Caco-2 (cell line): ENCODE data around the gene ACKR2. TPM values are rescaled to one million over a fixed set of nuclear protein-coding genes. Genes with fewer than 3 reads are reported as not detected.

ENCODE experiments used
- BruUV-seq: library from RNA; stranded (reverse); fragments of 400-500 nt; replicated peaks from 2 replicates; lab custom pipeline; 2021; lab: Mats Ljungman, UMichigan
- CTCF ChIA-PET: fragments of 300-600 bp; sonication (Branson Sonifier 250); formaldehyde crosslinking; loops from one replicate; lab custom pipeline; 2022; ENCODE audit warnings: antibody characterized with exemption; lab: Charles Lee
- POLR2A ChIA-PET: fragments of 300-600 bp; sonication (Branson Sonifier 250); formaldehyde crosslinking; loops from one replicate; lab custom pipeline; 2022; ENCODE audit warnings: antibody characterized with exemption; lab: Charles Lee
- DNase-seq, 2 experiments: peaks; one replicate each; pipeline versions ENCODE4 v3.0.0 to v3.0.0-alpha.2; 2020 to 2022
- H3K27me3 ChIP-seq: replicated peaks from 2 replicates; pipeline ENCODE4 v1.6.0; 2011; ENCODE audit warnings: low read length; ENCODE audit not compliant: control insufficient read depth, insufficient read depth
- H3K36me3 ChIP-seq: 2 replicates; pipeline ENCODE4 v1.5.1; 2011; ENCODE audit warnings: low read length; ENCODE audit not compliant: control insufficient read depth, insufficient read depth
- H3K4me1 ChIP-seq: fragments of 250-450 bp; sonication (Bioruptor Pico); 2 replicates; pipeline ENCODE4 v1.5.1; 2020; ENCODE audit warnings: mild to moderate bottlenecking
- H3K4me3 ChIP-seq: 2 replicates; pipeline ENCODE4 v1.5.1; 2011; ENCODE audit warnings: low read depth, mild to moderate bottlenecking, control low read depth, low read length
- H3K9me3 ChIP-seq: fragments of 250-450 bp; sonication (Bioruptor Pico); 2 replicates; pipeline ENCODE4 v1.5.1; 2020; ENCODE audit warnings: mild to moderate bottlenecking, moderate library complexity
- H3K27ac Mint-ChIP-seq: one replicate; pipeline ENCODE4 v1.8.0; 2022; ENCODE audit warnings: mixed read lengths; ENCODE audit not compliant: unreplicated experiment
- H3K27me3 Mint-ChIP-seq: one replicate; pipeline ENCODE4 v1.8.0; 2022; ENCODE audit warnings: mixed read lengths; ENCODE audit not compliant: insufficient read depth, unreplicated experiment
- H3K36me3 Mint-ChIP-seq: one replicate; pipeline ENCODE4 v1.8.0; 2022; ENCODE audit warnings: mild to moderate bottlenecking, mixed read lengths; ENCODE audit not compliant: insufficient read depth, unreplicated experiment
- H3K4me1 Mint-ChIP-seq: one replicate; pipeline ENCODE4 v1.8.0; 2022; ENCODE audit warnings: low read depth, mixed read lengths; ENCODE audit not compliant: unreplicated experiment
- H3K4me3 Mint-ChIP-seq: one replicate; pipeline ENCODE4 v1.8.0; 2022; ENCODE audit warnings: mild to moderate bottlenecking, moderate library complexity, mixed read lengths; ENCODE audit not compliant: unreplicated experiment
- H3K9me3 Mint-ChIP-seq: one replicate; pipeline ENCODE4 v1.8.0; 2022; ENCODE audit warnings: mixed read lengths; ENCODE audit not compliant: unreplicated experiment
- intact Hi-C: fragments of 100-400 bp; cut with micrococcal nuclease; formaldehyde crosslinking; loops from one replicate; pipeline ENCODE4 v1.10.0; 2022; ENCODE audit not compliant: unreplicated experiment
- total RNA-seq: library from RNA; stranded (reverse); gene quantifications from 2 replicates; pipeline ENCODE4 v1.2.3, GENCODE V29; 2022
- TF ChIP-seq, protein P1 (sequence below), 2 experiments: fragments of 200-600 bp in 1 of 2; IDR thresholded peaks; 1 replicate in 1 of 2; 2 replicates in 1 of 2; pipeline versions ENCODE4 v1.5.1 to v1.8.0; 2011 to 2022; ENCODE audit warnings: antibody characterized with exemption in 1 of 2, control low read depth in 1 of 2, inconsistent platforms in 1 of 2, low read depth in 1 of 2, low read length in 1 of 2, mild to moderate bottlenecking in 1 of 2, moderate library complexity in 1 of 2; ENCODE audit not compliant: insufficient read depth in 1 of 2, severe bottlenecking in 1 of 2, unreplicated experiment in 1 of 2

Gene ACKR2
- total RNA-seq, 1 experiment from 2014 or later: 3.5 TPM

DNA sequence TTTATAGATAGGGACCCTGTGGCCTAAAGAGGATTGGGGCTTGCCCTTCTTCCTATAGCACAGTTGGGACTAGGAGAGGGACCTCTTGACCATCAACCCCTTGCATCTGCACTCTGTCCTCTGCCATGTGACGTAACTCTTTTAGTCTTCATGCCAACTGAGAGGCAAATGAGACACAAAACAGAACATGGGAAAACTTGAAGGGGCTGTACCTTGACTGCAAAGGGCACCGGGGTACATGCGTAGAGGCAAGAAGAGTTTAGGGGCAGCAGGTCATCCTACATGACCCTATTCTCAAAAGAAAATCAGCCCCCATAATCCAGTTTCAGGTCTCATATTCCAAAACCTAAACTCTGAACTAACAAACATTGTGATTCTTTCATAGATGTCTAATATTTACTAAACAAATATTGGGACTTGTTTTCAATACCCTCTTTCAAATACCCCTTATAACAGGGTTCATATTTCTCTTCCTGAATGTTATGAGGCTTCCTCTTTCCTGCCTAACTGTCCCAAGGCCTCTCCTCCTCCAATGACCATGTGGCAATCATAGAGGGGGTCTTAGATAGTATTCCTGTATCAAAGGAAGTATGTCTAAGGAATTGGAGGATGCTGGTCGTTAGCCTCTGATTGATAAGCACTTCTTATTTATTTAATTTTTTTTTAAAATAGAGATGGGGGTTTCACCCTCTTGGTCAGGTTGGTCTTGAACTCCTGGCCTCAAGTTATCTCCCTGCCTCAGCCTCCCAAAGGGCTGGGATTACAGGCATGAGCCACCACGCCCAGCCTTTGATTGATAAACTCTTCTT is 20.6 kb downstream of the ACKR2 start:
- peaks cover 36% of the 10 kb centered on the region for H3K4me1 ChIP-seq
- H3K36me3 Mint-ChIP-seq: peaks cover 6% of the 10 kb centered on the region
- H3K4me3 Mint-ChIP-seq: no peak overlapping the region
- H3K27me3 ChIP-seq: no peaks in the 10 kb centered on the region
- CTCF ChIA-PET: interaction anchor here (0.6 to 1.9 kb wide), 12 partner anchors 9 to 639 kb away, joined by 3 to 19 read pairs (median 4); partner anchors contain the start of genes HIGD1A and SS18L2
- H3K36me3 ChIP-seq: no peaks in the 10 kb centered on the region
- intact Hi-C loops: loop anchor here (1.0 to 10.0 kb wide), 3 partner anchors 19 to 255 kb away; no protein-coding TSS in a partner anchor
- H3K9me3 Mint-ChIP-seq: no peaks in the 10 kb centered on the region
- H3K27ac Mint-ChIP-seq: peak overlapping the region; percentile 8
- no peak for DNase-seq
- no peaks in the 10 kb centered on the region for H3K27me3 Mint-ChIP-seq
- H3K4me3 ChIP-seq: no peak overlapping the region
- BruUV-seq: TSS peak; percentile 81
- H3K9me3 ChIP-seq: no peaks in the 10 kb centered on the region
- peaks cover 33% of the 10 kb centered on the region for H3K4me1 Mint-ChIP-seq
- TF ChIP-seq, protein P1, sequence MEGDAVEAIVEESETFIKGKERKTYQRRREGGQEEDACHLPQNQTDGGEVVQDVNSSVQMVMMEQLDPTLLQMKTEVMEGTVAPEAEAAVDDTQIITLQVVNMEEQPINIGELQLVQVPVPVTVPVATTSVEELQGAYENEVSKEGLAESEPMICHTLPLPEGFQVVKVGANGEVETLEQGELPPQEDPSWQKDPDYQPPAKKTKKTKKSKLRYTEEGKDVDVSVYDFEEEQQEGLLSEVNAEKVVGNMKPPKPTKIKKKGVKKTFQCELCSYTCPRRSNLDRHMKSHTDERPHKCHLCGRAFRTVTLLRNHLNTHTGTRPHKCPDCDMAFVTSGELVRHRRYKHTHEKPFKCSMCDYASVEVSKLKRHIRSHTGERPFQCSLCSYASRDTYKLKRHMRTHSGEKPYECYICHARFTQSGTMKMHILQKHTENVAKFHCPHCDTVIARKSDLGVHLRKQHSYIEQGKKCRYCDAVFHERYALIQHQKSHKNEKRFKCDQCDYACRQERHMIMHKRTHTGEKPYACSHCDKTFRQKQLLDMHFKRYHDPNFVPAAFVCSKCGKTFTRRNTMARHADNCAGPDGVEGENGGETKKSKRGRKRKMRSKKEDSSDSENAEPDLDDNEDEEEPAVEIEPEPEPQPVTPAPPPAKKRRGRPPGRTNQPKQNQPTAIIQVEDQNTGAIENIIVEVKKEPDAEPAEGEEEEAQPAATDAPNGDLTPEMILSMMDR (IDR thresholded peaks at IDR 0.05; ENCODE audit: insufficient read depth in 1 of 2, low read depth in 1 of 2, low read length in 1 of 2, severe bottlenecking in 1 of 2, unreplicated experiment in 1 of 2): no peak
- POLR2A ChIA-PET: interaction anchor here (0.6 to 1.2 kb wide), 2 partner anchors 9 to 26 kb away, joined by 4 to 8 read pairs; partner anchors contain the start of gene HIGD1A

DNA sequence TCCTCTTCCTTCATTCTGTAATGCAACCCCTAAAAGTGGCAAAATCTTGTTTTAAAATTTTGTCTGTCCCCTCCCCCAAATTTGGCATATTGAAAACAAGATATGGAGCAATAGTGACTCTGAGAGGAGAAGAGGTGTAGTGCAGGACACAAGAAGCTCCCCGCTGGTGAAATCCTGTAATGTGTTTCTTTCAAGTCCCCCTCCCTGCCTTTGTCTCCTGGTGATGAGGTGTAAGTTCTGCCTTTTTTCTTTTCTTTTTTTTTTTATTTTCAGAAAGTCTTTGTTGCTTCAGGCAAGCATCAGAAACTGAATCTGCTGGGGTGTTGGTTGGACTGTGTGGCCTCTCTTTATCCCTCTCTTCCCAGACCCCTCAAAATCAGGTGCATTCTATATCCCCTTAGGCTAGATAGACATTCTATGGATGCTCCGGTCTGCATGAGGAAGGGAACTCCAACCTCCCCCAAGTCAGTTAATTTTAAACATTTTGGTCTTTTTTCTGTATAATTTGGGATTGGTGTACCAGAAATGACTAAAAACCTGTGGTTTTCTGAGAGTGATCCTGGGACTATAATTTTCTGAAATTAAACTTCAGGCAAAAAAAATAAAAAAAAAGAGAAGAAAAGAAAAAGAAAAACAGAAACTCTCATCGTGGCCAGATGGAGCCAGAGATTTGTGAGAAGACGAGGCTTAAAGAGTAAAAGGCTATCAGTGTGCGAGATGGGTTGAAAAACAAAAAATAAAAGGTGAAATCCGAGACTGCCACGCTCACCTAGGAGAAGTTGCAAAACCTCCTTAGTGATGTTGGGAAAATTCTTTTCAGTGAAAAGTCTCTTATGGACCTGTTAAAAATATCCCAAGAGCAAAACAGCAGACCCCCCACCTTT is 21.4 kb downstream of the ACKR2 start:
- H3K9me3 ChIP-seq: no peaks in the 10 kb centered on the region
- H3K4me1 ChIP-seq: peaks cover 36% of the 10 kb centered on the region
- Mint-ChIP-seq H3K9me3 (no peaks in the 10 kb centered on the region), H3K27me3 (no peaks in the 10 kb centered on the region), H3K4me1 (peaks cover 32% of the 10 kb centered on the region), H3K36me3 (peaks cover 6% of the 10 kb centered on the region), H3K4me3 (no peak overlapping the region), H3K27ac (peak overlapping the region; percentile 8)
- H3K4me3 ChIP-seq: no peak overlapping the region
- DNase-seq: peak in 1 of 2 experiments; percentile 52
- BruUV-seq: no TSS peak
- intact Hi-C loops: loop anchor here (1.0 to 10.0 kb wide), 3 partner anchors 50 to 256 kb away; no protein-coding TSS in a partner anchor
- POLR2A ChIA-PET: no interaction called here
- CTCF ChIA-PET: interaction anchor here (0.6 to 1.9 kb wide), 10 partner anchors 9 to 1847 kb away, joined by 3 to 19 read pairs (median 4); partner anchors contain the start of genes HIGD1A and SS18L2
- no peaks in the 10 kb centered on the region for H3K36me3 ChIP-seq
- TF ChIP-seq, protein P1 (IDR thresholded peaks at IDR 0.05; ENCODE audit: insufficient read depth in 1 of 2, low read depth in 1 of 2, low read length in 1 of 2, severe bottlenecking in 1 of 2, unreplicated experiment in 1 of 2): peak; percentile 47 to 68
- no peaks in the 10 kb centered on the region for H3K27me3 ChIP-seq

DNA sequence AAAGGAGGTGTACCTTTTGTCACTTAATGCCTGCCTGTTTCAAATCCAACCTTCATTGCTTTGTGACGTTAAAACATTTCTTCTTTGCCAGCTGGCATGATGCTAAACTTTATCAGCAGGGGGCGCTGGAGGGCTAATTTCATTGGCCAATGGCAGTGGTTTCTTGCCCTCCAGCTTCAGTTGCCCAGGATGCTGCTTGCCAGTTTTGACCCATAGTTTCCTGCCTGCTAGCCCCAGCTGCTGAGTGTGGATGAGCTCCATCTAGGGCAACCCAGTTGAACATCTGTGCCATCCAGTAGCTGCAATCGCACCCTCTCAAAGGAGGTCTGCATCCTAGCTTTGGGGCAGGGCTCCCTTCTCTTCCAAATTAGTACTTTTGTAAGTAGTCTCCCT is 22.1 kb downstream of the ACKR2 start:
- BruUV-seq: no TSS peak
- H3K4me3 Mint-ChIP-seq: no peak overlapping the region
- Histone ChIP-seq H3K36me3 (no peaks in the 10 kb centered on the region), H3K4me1 (peaks cover 36% of the 10 kb centered on the region), H3K27me3 (no peaks in the 10 kb centered on the region), H3K4me3 (no peak overlapping the region), H3K9me3 (no peaks in the 10 kb centered on the region)
- intact Hi-C loops: loop anchor here (1.0 to 10.0 kb wide), 2 partner anchors 50 to 257 kb away; no protein-coding TSS in a partner anchor
- TF ChIP-seq, protein P1 (IDR thresholded peaks at IDR 0.05; ENCODE audit: insufficient read depth in 1 of 2, low read depth in 1 of 2, low read length in 1 of 2, severe bottlenecking in 1 of 2, unreplicated experiment in 1 of 2): peak; percentile 73 to 76
- ChIA-PET POLR2A (no interaction called here), CTCF (interaction anchor here (0.5 to 1.9 kb wide), 5 partner anchors 8 to 1846 kb away, joined by 3 to 17 read pairs (median 4); no protein-coding TSS in a partner anchor)
- H3K27ac Mint-ChIP-seq: no peak overlapping the region
- H3K4me1 Mint-ChIP-seq: peaks cover 25% of the 10 kb centered on the region
- peak; percentile 64 to 75 for DNase-seq
- no peaks in the 10 kb centered on the region for H3K27me3 Mint-ChIP-seq
- H3K9me3 Mint-ChIP-seq: no peaks in the 10 kb centered on the region
- H3K36me3 Mint-ChIP-seq: peaks cover 6% of the 10 kb centered on the region
